Breast epithelium (tissue), 3 donors: Measurements from ENCODE around the gene VSIG2.
A peak's percentile ranks its signal among the peaks of the same experiment; 100 is the strongest.

Experiments
- POLR2AphosphoS5 ChIP-seq, 3 donors: sonication (generic); formaldehyde crosslinking; IDR thresholded peaks; one replicate each; pipeline ENCODE4 v1.6.1; 2017; ENCODE audit warnings: antibody characterized with exemption in 3 of 3
- TF ChIP-seq, protein P1 (sequence below), 3 donors: fragments of 450-650 bp; IDR thresholded peaks; one replicate each; pipeline ENCODE4 v1.5.1; 2016 to 2017; ENCODE audit warnings: antibody characterized with exemption in 3 of 3, mild to moderate bottlenecking in 3 of 3, moderate library complexity in 3 of 3

DNA sequence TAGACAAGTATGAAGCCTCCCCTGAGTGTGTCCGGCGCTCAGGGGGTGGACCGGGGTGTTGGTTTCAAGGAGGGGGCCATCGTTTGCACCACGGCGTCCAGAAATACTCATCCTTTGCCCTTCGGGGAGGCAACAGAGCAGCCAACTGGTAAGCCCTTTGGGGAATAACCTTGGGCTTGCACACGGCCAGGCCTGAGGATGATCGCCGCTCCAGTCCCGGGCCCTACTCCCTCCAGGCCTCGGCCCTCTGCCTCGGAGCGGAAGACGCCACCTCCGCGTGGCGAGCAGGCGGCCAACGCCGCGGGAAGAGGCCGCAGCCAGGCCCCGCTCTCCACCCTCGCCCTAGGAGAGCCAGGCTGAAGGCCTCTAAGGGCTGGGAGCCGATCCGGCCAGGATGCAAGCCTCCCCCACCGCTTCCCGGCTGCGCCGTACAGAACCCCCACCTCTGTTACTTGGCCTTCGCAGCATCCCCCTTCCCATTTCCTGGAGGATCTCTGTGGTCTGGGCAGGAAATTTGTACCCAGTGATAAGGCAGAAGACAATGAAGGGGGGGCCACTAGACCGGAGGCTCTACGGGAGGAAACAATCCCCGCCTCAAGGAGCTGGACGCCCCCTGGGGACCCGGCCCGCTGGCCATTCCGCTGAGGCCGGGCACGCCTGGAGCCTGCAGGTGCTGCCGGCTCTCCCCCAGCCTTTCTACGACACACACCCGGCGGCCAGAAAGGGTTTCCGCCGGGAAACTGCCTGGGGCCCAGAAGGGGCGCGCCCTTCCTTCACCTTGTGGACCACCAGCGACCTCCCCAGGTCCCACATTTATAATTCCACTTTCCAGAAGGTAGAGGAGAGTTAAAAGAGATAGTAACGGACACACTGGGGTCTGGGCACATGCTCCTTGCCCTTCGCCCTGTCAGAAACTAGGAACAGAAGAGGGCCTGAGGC lies 7.5 kb upstream of the VSIG2 start:
- TF ChIP-seq, protein P1, sequence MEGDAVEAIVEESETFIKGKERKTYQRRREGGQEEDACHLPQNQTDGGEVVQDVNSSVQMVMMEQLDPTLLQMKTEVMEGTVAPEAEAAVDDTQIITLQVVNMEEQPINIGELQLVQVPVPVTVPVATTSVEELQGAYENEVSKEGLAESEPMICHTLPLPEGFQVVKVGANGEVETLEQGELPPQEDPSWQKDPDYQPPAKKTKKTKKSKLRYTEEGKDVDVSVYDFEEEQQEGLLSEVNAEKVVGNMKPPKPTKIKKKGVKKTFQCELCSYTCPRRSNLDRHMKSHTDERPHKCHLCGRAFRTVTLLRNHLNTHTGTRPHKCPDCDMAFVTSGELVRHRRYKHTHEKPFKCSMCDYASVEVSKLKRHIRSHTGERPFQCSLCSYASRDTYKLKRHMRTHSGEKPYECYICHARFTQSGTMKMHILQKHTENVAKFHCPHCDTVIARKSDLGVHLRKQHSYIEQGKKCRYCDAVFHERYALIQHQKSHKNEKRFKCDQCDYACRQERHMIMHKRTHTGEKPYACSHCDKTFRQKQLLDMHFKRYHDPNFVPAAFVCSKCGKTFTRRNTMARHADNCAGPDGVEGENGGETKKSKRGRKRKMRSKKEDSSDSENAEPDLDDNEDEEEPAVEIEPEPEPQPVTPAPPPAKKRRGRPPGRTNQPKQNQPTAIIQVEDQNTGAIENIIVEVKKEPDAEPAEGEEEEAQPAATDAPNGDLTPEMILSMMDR (IDR thresholded peaks at IDR 0.05), result no peak
- TF ChIP-seq POLR2AphosphoS5 (IDR thresholded peaks at IDR 0.05), result peak in 1 of 3 donors; percentile 14
